ENCODE measurements around the gene KCNH2. TPM values are rescaled to one million over a fixed set of nuclear protein-coding genes. Genes with fewer than 3 reads are reported as not detected.

The KCNH2 gene
- total RNA-seq, 1 experiment from 2014 or later: 16.2 TPM

DNA sequence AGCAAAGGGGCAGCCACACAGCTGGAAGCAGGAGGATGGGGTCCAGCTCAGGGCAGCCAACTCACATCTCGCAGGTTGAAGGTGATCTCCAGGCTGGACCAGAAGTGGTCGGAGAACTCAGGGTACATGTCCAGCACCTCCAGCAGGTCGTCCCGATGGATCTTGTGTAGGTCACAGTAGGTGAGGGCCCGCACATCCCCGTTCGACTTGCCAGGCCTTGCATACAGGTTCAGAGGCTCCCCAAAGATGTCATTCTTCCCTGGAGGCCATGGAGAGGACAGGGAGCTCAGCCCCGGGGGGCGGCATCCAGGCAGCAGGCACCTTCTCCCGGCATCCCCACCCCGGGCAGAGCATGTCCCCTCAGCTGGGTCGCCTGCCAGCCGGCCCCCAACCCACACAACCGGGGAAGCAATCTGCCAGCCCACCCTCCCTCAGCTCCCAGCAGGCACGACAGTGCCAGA, 29.3 kb downstream of the KCNH2 start (continued):
- TF ChIP-seq, protein P1, sequence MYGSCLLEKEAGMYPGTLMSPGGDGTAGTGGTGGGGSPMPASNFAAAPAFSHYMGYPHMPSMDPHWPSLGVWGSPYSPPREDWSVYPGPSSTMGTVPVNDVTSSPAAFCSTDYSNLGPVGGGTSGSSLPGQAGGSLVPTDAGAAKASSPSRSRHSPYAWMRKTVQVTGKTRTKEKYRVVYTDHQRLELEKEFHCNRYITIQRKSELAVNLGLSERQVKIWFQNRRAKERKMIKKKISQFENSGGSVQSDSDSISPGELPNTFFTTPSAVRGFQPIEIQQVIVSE (CRISPR knock-in tag; IDR thresholded peaks at IDR 0.05; ENCODE audit: borderline replicate concordance): no peak

DNA sequence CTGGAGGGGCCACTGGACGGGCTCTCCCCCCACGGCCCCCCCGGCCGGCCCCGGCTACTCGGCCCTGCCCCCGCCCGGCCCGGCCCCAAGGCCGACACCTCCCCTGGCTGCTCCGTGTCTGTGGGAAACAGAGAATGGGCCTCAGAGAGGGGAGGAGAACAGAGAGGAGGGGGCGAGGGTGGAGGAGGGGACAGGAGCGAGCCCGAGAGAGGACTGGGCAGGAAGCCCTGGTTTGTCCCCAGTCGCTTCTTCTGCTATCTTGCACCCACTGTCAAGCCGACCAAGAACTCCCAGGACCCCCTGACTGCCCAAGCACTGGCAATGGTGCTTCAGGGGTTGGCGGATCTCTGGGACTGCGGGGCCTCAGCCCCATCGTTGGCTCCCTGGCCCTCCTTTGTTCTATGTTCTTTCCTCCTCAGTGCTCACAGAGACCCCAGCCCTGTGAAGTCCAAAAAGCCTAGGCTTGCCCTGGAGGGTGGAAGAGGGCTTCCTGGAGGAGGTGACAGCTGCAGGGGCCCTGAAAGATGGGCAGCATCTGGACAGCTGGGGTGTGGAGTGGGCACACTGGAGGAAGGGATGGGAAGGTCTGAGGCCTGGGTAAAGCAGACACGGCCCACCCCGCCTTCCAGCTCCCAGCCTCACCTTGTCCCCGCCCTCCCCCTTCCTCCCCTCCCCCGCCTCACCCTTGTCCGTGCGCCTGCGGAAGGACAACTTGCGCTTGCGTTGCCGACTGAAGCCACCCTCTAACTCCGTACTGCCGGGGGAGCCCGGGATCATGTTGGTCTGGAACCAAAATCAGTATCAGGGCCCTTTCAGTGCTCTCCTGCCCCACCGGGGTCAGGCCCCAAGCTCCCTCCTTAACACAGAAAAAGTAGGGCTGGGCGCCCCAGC, 30.1 kb downstream of the KCNH2 start:
- peak overlapping the region; percentile 60 for H3K4me3 Mint-ChIP-seq
- ChIA-PET CTCF (interaction anchor here (0.8 to 3.6 kb wide), 17 partner anchors 10 to 72 kb away, joined by 3 to 21 read pairs (median 4); no protein-coding TSS in a partner anchor), POLR2A (no interaction called here)

More for the DNA sequence above, 30.1 kb downstream of the KCNH2 start:
- H3K27ac Mint-ChIP-seq: no peak overlapping the region
- peaks cover 6% of the 10 kb centered on the region for H3K27me3 Mint-ChIP-seq (ENCODE audit: low read depth)
- no peak for DNase-seq (ENCODE audit: low spot score)
- no peak for TF ChIP-seq E2F1 (CRISPR knock-in tag; IDR thresholded peaks at IDR 0.05)
- no peak for TF ChIP-seq ZNF232 (CRISPR knock-in tag; IDR thresholded peaks at IDR 0.05)
- TF ChIP-seq PRRX2 (CRISPR knock-in tag; IDR thresholded peaks at IDR 0.05): no peak
- TF ChIP-seq ATF6 (CRISPR knock-in tag; IDR thresholded peaks at IDR 0.05): no peak
- TF ChIP-seq ATF3 (CRISPR knock-in tag; conservative IDR thresholded peaks at IDR 0.05): no peak
- TF ChIP-seq ZNF317 (CRISPR knock-in tag; IDR thresholded peaks at IDR 0.05; ENCODE audit: borderline replicate concordance, low read depth): no peak
- TF ChIP-seq, protein P2, sequence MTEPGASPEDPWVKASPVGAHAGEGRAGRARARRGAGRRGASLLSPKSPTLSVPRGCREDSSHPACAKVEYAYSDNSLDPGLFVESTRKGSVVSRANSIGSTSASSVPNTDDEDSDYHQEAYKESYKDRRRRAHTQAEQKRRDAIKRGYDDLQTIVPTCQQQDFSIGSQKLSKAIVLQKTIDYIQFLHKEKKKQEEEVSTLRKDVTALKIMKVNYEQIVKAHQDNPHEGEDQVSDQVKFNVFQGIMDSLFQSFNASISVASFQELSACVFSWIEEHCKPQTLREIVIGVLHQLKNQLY (CRISPR knock-in tag; IDR thresholded peaks at IDR 0.05): no peak
- TF ChIP-seq ZNF219 (CRISPR knock-in tag; IDR thresholded peaks at IDR 0.05; ENCODE audit: borderline replicate concordance): no peak
- TF ChIP-seq CREB1 (CRISPR knock-in tag; IDR thresholded peaks at IDR 0.05): no peak
- TF ChIP-seq, protein P3, sequence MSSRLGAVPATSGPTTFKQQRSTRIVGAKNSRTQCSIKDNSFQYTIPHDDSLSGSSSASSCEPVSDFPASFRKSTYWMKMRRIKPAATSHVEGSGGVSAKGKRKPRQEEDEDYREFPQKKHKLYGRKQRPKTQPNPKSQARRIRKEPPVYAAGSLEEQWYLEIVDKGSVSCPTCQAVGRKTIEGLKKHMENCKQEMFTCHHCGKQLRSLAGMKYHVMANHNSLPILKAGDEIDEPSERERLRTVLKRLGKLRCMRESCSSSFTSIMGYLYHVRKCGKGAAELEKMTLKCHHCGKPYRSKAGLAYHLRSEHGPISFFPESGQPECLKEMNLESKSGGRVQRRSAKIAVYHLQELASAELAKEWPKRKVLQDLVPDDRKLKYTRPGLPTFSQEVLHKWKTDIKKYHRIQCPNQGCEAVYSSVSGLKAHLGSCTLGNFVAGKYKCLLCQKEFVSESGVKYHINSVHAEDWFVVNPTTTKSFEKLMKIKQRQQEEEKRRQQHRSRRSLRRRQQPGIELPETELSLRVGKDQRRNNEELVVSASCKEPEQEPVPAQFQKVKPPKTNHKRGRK (CRISPR knock-in tag; IDR thresholded peaks at IDR 0.05; ENCODE audit: borderline replicate concordance): no peak
- TF ChIP-seq SMAD3 (CRISPR knock-in tag; IDR thresholded peaks at IDR 0.05; ENCODE audit: borderline replicate concordance): no peak
- no peak for TF ChIP-seq EMX1 (CRISPR knock-in tag; IDR thresholded peaks at IDR 0.05)
- TF ChIP-seq SOX15 (CRISPR knock-in tag; IDR thresholded peaks at IDR 0.05): no peak
- H3K4me1 Mint-ChIP-seq: peaks cover 35% of the 10 kb centered on the region
- H3K9me3 Mint-ChIP-seq: no peaks in the 10 kb centered on the region
- H3K36me3 Mint-ChIP-seq: peaks cover 4% of the 10 kb centered on the region; the same call in 1 of the 2 replicates
- ATAC-seq: peak; percentile 35

All from WTC11 (cell line).